T-helper 9 cell (primary cell): ENCODE results near the gene PTGER2.

Source experiments
- DNase-seq: peaks from one replicate; pipeline ENCODE4 v3.0.0-alpha.2; 2020

The PTGER2 gene

DNA sequence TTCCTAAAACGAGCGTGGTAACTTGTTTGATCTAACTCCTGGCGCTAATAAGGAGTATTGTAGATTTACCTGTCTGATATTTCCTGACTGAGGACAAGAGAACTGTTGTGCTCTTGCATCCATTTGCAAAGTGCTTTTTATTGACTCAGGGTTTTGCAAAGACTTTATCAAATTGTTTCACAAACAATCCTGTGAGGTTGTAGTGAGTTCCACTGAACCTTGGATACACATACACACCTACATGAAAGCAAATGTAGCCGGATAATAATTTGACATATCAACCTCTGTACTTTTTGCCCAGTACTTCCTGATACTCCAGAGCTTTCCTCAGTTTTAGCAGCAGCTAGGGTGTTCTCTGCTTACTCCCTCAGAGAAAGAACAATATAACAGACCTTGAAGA lies 6.7 kb upstream of the PTGER2 start:
- DNase-seq, result no peak

DNA sequence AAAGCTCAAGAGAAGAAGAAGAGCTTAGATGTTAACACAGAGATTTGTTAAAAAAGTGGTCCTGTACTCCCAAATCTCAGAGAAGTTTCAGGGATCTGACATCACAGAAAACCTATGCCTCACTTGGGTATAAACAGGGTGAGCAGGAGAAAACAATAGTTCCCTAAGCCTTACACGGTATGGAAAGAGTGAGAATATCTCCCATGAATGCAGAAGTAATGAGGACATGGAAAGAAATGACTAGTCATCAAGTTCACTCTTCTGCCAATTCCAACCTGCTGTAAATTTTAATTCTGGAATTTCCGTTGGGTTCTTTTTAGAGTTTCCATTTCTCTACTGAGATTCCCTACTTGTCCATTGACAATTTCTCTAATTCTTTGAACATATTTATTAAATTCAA lies 6.2 kb upstream of the PTGER2 start:
- no peak for DNase-seq

DNA sequence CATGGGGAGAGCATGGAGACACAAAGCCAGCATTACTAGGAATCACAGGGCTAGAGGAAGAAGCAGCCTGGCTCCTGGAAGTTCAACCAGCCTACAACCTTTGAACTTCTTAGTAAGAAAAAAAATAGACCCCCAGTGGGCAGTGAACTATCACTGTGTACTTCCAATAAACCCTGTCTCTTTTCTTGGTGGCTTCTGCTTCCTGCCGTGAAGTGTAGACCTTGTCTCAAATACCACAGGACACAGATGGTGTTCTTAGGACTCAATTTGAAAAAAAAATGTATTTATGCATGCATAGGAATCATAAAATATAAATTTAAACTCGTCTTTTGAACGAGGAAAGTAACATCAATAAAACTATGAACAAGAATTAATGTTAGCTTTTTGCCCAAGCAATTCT lies 3.6 kb upstream of the PTGER2 start:
- no peak for DNase-seq

DNA sequence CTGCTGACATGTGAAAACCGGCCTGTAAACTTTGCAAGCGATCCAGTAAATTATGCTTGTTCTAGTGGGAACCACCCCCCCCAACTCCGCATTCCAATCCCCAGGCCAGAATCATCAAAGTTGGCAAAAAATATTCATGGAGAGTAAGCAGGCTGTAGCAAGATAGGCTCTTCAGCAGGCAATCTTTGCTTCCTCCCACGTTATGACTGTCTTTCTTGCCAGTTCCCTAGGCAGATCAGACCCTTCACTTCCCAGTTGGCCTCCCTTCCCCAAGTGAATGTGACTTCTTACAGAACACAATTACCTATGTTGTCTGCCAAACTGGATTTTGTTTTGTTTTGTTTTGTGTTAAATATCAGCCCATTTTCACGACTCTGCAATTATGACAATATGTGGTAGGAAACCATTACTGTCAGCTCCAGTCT lies 1.2 kb upstream of the PTGER2 start:
- no peak for DNase-seq

DNA sequence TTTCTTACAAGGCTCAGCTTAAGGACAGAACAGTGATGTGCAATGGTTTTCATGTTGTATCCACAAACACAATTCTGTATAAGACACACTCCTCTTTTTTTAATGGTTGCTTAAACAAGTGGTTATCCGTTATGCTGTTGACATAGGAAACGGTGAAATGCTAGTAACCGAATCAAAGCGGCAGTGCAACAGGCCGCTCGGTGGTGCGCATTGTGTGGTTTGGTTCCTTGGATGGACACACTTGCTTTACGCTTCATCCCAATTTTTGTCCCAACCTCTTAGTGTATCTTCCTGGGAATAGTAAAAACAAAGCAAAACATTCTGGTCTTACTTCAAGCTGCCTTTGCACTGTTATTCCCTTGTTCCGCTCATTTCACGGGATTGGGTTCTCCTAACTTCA lies 650 bp upstream of the PTGER2 start:
- DNase-seq, result no peak

DNA sequence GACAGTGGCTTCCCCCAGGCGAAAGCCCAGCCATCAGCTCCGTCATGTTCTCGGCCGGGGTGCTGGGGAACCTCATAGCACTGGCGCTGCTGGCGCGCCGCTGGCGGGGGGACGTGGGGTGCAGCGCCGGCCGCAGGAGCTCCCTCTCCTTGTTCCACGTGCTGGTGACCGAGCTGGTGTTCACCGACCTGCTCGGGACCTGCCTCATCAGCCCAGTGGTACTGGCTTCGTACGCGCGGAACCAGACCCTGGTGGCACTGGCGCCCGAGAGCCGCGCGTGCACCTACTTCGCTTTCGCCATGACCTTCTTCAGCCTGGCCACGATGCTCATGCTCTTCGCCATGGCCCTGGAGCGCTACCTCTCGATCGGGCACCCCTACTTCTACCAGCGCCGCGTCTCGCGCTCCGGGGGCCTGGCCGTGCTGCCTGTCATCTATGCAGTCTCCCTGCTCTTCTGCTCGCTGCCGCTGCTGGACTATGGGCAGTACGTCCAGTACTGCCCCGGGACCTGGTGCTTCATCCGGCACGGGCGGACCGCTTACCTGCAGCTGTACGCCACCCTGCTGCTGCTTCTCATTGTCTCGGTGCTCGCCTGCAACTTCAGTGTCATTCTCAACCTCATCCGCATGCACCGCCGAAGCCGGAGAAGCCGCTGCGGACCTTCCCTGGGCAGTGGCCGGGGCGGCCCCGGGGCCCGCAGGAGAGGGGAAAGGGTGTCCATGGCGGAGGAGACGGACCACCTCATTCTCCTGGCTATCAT lies 663 bp downstream of the PTGER2 start:
- DNase-seq, result peak; percentile 25

DNA sequence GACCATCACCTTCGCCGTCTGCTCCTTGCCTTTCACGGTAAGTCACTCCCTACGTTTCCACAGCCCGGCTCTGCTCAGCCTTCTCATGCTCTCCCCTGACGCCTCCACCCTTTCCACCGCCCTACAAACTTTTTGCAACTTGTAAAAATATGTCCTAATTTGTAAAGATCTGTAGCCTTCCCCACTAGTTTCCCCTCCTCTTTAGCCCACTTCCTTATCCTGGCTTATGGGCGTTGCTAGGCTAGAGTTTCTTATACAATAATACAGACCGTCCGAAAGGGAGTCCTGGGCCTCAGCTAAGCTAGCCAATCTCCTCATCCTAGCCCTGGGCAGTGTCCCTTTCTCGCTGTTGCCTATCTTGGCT lies 1.2 kb downstream of the PTGER2 start:
- DNase-seq, result no peak

DNA sequence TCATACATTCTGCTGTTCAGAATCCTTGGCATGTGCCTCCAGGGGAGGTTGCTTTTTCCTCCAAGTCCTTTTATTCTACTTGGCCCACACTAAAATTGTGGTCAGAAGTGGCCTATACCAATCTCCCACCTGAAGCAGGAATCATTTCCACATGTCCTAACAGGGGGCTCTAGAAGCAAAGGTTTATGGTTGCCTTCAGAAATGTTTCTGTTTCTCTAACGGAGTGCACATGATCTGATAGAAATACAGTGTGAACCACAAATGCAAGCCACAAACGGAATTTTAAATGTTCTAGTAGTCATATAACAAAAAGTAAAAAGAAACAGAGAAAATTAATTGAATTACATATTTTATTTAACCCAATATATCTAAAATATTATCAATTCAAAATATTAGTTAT lies 4.0 kb downstream of the PTGER2 start:
- no peak for DNase-seq

DNA sequence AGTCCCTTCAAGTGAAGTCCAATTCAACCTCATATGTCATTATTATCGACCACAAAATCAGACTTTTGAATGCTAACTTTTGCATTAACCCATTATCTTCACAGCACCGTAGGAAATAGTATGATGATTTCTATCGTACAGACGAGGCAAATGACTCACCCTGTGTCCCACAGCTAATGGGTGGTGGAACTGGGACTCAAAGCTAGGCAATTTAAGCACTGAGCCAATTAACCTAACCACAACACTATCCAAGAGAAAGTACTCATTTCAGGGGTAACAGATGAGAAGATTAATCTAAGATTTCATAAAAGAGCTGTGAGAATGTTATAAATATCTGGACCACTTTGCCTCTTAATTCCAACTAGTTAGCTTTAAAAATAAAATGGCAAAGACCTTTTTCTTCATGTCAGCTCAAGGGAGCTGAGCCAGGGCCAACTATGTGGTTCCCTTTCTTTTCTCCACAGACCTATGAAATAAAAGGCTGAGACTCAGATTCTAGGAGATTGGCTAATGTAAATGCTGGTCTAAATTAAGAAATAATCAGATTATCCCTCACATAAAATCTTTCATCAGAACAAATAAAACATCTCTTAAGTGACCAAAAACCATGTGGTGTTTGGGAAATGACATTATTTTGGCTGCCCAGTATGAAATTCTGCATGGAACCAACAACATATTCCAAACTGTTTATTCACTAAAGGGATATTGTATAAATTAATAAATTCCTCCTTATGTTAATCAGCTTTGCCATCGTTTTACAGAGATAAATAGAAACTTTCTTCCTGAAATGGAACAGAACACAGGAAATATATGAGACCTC lies 4.9 kb downstream of the PTGER2 start:
- DNase-seq, result no peak

DNA sequence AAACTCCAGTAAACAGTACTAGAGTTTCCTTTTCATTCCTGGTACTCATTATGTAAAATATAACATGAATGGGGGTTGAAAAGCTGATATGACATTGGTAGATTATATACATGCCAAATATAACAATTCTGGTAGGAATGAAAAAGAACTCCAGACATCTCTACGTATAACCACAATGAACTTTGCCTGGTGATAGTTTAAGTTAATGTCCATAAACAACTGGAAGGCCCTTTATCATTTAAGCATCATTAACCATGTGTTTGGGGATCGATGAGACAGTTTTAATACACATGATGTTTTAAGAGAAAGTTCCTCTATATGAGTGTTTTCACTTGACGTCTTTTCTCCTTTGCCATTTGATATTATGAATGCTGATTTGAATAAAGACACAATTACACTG lies 5.8 kb downstream of the PTGER2 start:
- DNase-seq, result no peak

DNA sequence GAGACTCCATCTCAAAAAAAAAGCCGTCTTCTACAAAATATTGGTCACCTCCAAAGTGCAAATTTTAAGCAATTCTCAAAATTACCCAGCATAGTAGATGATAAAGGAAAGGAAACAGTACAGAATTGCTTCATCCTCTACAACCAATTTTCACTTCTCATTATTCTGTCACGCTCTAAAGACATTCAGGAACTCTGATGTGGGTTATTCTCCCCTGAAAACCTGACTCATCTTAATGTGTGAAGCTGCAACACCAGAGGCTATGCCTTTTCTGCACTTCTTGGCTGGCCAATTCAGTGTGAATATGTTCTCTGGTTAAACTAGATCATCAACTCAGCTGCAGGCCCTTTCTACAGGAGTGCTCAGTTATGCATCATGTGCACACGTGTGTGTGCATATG lies 11.0 kb downstream of the PTGER2 start:
- no peak for DNase-seq

DNA sequence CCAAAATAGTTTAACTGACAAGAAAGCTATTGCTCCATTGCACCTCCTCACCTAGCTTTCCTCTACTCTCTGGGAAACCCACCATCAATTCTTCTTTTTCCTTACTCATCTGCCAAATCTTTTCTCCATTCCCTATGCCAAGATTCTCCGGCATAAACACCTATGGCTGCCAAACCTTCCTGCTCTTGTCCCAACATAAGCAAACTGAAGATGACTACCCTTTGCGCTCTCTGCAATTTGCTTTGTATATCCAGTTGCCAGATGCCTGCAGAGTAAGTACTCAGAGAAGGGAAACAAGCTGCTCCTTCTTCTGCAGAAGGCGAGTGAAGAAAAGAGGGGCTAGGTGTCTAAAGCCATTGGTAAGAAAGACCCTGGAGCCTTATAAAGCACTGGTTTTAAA lies 11.5 kb downstream of the PTGER2 start:
- no peak for DNase-seq

DNA sequence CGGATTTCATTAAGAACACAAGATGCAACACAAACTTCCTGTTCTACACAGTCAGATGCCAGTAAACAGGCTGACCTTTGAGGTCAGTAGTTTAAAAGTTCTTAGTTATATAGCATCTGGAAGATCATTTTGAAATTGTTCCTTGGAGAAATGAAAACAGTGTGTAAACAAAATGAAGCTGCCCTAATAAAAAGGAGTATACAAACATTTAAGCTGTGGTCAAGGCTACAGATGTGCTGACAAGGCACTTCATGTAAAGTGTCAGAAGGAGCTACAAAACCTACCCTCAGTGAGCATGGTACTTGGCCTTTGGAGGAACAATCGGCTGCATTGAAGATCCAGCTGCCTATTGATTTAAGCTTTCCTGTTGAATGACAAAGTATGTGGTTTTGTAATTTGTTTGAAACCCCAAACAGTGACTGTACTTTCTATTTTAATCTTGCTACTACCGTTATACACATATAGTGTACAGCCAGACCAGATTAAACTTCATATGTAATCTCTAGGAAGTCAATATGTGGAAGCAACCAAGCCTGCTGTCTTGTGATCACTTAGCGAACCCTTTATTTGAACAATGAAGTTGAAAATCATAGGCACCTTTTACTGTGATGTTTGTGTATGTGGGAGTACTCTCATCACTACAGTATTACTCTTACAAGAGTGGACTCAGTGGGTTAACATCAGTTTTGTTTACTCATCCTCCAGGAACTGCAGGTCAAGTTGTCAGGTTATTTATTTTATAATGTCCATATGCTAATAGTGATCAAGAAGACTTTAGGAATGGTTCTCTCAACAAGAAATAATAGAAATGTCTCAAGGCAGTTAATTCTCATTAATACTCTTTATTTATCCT lies 13.5 kb downstream of the PTGER2 start:
- DNase-seq, result no peak

DNA sequence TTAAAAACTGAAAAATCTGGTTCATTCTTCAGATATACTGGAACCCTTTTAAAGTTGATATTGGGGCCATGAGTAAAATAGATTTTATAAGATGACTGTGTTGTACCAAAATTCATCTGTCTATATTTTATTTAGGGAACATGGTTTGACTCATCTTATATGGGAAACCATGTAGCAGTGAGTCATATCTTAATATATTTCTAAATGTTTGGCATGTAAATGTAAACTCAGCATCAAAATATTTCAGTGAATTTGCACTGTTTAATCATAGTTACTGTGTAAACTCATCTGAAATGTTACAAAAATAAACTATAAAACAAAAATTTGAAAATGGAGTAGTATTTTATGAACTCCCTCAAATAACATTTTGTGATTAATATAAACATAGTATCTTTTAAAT lies 14.2 kb downstream of the PTGER2 start:
- no peak for DNase-seq

DNA sequence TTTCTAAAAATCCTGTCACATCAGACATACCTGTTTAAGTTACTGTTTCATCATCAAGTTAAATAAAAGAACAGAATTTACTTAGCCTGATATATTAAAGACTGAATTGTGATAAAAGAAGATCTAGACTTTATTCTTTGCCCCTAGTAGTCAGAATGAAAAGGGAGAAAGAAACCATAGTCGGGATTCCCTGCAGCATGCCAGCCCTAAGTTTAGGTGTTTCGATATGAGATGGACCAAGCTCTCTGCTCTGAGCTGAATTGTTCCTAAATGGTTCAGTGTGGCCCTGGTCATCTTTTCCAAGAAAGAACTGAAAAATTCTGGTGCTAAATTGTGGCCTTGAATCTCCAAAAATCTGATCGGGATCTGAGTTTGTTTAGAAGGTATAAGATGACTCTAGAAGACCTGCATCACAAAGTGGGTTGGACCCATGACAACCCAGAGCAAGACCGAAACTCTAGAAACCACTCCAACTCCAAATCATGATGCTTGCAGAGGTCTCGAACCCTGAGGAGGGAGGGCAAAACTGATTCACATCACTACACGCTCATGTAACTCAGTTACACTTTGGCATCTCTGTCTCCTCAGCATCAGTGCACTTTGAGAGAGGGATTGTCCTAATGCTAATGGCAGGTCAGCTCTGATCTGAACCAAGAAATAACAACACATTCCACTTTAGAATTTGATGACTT lies 15.7 kb downstream of the PTGER2 start:
- no peak for DNase-seq

DNA sequence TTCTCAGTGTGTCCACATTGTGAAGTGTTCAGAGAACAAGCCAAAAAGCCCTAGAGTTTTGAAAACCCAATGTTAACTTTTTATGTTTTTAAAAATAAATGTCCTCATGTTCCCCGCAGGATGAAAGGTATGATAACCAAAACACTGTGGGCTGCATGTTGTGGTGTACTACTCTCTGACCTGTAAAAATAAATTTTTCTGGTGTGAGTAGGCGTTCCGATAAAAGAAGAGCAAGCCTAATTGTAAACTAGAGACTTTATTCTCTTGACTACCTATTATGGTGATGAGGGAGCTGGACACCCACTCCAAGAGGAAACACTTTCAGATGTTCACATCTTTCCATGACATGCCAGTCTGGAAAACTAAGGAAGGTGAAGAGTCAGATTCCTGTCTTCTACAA lies 18.2 kb downstream of the PTGER2 start:
- DNase-seq, result no peak

DNA sequence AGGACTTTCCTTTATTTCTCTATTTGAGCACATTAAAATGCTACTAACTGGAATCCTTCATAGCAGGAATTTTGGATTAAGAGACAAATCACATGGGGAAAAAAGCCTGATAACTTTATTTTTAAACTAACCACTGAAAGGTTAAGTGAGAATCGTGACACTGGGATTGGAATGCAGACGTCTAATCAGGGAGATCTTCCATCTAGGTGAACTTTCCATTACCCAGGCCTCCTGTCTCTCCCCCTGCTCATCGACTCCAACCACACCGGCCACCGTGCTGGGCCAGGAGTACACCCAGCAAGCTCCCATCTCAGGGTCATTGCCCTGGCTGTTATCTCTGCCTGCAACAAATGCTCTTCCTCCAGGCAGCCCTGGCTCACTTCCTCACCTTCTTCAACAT lies 19.0 kb downstream of the PTGER2 start:
- DNase-seq, result no peak

DNA sequence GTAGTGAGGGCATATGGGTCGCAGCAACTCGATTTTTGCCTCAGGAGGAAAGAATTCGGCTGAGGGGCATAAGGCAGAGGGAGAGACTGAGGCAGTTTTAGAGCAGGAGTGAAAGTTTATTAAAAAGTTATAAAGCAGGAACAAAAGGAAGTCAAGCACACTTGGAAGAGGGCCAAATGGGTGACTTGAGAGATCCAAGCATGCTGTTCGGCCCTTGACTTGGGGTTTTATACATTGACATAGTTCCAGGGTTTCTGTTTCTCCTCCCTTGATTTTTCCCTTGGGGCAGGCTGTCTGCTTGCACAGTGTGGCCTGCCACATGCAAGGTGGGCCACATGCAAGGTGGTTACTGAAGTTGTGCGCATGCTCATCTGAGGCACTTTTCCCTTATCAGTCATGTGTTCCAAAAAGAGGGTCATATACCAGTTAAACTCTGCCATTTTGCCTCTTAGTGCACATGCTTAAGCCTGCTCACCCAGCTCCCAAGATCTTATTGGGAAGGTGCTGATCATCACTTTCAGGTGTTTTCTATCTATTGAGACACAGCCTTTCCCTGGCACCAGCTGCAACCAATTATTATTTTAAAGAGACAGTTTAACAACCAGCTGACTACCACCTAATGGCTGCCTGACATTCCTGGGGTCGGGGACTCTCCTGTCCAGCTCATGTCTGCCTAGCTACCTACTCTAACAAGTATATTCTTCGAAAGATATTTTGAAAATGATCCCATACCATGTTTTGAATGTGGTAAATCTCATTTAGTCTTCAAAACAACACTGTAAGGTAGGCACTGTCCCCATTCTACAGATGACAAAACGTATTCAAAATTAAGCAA lies 19.9 kb downstream of the PTGER2 start:
- no peak for DNase-seq

DNA sequence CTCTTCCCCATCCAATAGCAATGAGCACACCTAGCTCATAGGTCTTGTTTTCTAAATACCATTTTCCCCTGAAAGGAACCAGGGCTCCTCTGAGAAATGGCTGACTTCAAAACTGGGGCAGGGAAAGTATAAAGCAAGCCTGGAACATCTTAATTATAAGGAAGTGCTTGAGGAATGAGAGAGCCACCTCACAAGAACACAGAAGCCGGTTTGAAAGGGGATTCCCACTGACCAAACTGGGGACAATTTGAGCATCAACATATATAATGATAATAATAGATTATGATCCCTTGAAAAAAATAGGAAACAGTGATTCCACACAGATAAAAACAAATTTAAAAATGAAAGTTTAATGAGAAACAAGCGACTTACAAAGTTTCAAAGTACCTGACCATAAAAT lies 22.1 kb downstream of the PTGER2 start:
- DNase-seq, result no peak

DNA sequence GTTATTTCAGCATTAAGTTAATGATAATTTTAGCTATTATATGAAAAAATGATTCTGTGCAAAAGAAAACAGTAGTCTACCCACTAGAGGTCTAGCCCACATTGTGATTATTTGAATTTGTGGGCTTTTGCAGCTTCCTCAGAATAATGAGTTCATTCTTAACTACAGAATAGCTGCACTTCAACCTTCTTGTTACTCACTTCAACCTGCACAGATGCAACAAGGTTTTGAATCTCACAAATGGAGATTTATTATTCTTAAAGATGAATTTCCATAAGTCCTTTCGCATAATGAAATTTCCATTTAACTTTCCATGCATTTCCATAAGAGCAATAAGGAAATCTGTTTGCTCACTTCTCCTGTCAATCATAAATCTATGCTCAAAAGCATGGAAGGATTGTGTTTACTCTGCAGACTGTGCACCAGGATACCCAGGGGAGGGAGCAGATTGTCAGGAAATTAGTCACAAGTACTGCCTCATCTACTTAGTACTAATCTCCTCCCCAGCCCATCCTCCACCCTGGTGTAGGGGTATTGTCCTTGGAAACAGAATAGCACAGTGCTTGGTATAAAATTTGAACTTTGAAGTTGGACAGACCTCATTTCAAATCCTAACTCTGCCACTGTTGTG lies 24.1 kb downstream of the PTGER2 start:
- DNase-seq, result no peak

DNA sequence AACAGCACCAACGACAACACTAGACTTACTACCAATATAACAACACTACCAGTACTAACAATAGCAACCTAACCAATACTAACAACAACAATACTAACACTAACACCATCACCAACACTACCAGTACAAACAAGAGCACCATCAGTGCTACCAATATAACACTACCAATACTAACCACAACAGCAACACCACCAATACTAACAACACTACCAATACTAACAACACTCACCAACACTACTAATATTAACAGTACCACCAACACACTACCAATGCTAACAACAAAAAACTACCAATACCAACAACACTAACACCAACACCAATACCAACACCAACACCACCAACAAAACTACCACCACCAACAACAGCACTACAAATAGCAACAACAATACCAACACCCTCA lies 25.1 kb downstream of the PTGER2 start:
- no peak for DNase-seq
